CD4-positive, alpha-beta T cell treated with Interleukin-21 for 1 hour (primary cell): ENCODE measurements around the gene LRRN2.
"Not testable (repeated sequence)": the region's sequence is repeated elsewhere in the genome, so short reads cannot be mapped to it uniquely, and the experiment has no call there.

Experiments used
- DNase-seq: peaks from one replicate; pipeline ENCODE4 v3.0.0-alpha.2; 2020

LRRN2 gene

GRCh38 chr1:204685236-204686006, at the start of gene LRRN2:
TSS of gene LRRN2 (minus strand) at chr1:204685738. CDS start at chr1:204619992, 65,746 bp downstream.
- no peak for DNase-seq

- DNase-seq = no peak
These were observed 49.5 kb upstream of the LRRN2 start for GRCh38 chr1:204735042-204735441.

GRCh38 chr1:204733869-204734596, 48.5 kb upstream of the LRRN2 start:
- no peak for DNase-seq

DNA sequence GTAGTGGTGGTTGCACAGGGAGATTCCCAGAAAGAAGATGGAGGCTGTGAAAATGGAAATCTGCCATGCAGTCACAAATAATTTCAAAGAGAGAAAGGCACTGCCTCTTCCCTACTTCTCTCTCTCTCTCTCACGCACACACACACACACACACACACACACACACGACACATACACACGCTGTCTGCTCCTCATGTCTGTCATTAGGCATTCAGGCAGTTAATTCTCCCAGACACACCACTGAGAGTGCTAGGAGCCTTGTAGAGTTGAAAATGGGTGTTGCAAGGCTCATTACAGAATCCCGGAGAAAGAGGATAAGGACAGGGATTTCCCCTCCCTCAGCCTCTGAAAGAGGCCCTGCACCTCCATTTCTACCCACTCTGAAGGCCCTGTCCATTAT, 47.8 kb upstream of the LRRN2 start:
- DNase-seq = no peak

GRCh38 chr1:204731985-204732575, 46.5 kb upstream of the LRRN2 start:
- no peak for DNase-seq

DNA sequence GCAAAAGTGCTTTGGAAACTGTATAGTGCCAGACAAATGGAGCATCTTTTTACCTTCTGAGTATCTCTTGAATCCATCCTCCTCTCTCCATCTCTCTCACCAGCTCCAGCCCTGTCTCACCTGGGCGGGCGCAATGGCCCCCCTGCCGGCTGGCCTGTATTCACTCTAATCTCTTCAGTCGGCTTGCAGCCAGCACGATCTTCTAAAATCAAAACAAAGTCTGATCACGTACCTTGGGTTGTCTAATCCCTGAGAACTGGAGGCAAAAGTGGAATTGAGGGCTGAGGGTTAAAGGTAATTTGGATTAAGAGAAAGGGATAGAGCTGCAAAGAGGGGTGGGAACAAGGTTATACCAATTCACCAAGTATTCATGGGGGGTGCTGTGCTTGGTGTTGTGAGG, 46.0 kb upstream of the LRRN2 start:
- no peak for DNase-seq

- DNase-seq = no peak
These were observed 45.4 kb upstream of the LRRN2 start for GRCh38 chr1:204730826-204731459.

- no peak for DNase-seq
These were observed 44.0 kb upstream of the LRRN2 start for GRCh38 chr1:204729516-204729915.

DNA sequence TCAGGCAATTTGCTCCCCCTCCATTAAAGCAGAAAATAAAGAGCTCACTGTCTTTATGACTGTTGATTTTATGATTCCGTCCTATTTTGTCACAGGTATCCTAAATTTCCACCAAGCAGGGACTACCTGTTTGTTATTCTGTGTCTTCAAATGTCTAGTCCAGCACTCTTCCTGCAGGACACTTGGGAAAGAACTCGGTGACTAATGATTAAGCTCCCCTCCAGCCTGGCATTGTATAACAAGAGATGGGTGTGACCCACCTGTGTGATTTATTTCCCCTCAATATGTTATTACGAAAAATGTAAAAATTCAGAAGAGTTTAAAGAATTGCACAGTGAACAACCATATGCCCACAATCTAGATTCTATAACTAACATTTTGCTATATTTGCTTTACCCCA, 42.9 kb upstream of the LRRN2 start:
- no peak for DNase-seq

GRCh38 chr1:204728045-204728444, 42.5 kb upstream of the LRRN2 start:
- no peak for DNase-seq

GRCh38 chr1:204727438-204727837, 41.9 kb upstream of the LRRN2 start:
- DNase-seq = not testable (repeated sequence)

GRCh38 chr1:204726478-204726877, 40.9 kb upstream of the LRRN2 start:
- DNase-seq = no peak

DNA sequence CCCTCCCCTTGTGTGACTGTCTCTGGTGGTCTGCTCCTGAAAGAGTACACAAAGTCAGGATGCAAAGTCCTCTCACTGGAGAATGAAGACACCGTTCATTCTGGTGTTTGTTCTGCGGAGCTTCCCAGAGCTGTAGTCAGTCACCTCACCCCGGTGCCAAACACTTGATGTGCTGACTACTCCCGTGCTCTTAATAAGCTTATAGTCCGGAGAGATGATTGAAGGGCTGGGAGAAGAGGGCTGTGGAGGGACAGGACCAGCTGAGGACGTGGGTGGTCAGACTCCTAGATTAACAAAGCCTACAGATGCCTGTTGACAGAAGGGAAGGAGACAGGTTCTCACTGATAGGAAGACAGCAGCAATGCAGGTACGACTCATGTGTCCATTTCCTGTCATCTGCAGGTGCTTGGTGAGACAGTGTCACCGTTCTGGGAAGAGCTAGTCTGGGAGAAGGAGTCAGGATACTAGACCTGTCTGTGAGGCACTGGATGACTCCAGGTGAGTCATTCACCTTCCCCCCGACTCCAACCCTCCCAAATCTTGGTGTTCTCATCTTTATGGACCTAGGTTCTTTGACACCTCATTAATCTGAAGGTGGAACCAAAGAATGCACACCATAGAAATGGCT, 40.4 kb upstream of the LRRN2 start:
- no peak for DNase-seq

DNA sequence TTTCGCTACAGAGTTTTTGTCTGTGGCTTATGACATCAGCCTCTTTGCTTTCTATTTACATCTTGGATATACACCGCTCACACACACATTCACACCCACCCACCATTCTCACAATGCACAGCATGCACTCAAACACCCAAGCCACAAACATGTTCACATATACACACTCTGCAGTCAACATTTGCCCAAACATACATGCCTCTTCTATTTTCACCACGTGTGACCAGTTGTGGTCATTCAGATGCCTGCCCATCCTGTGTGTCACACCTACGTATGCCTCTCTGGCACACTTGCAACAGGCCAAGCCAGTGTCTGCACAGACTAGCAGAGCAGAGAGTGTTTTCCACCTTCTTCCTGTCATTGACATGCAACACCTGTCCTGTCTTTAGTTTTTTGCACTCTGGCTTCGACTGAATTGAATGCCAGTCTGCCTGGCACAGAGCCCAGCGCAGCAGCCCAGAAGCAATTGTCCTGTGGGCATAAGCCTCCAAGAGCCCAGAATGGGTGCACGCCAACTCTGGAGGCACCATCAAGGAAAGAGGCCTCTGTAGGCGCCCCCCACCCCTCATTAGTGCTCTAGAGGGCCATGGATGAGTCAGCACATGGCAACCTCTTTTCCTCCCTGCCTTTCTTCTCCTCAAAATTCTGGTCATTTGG, 37.7 kb upstream of the LRRN2 start:
- no peak for DNase-seq

GRCh38 chr1:204721373-204722055, 36.0 kb upstream of the LRRN2 start:
- no peak for DNase-seq

DNA sequence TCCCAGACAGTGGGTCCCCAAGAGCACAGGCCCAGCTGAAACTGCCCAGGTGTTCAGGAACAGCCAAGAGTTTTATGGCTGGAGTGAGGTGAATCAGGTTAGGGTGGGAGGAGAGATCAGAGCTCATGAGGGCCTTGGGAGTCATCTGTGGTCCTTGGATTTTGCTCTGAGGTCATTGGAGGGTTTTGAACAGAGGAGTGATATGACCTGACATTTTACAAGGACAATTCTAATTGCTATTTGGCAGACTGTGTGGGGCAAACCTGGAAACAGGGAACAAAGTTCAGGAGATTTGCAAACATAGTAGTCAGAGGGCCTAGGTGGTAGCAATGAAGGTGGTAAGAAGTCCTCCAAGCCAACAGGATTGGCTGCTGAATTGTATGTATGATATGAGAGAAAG, 31.1 kb upstream of the LRRN2 start:
- no peak for DNase-seq

DNA sequence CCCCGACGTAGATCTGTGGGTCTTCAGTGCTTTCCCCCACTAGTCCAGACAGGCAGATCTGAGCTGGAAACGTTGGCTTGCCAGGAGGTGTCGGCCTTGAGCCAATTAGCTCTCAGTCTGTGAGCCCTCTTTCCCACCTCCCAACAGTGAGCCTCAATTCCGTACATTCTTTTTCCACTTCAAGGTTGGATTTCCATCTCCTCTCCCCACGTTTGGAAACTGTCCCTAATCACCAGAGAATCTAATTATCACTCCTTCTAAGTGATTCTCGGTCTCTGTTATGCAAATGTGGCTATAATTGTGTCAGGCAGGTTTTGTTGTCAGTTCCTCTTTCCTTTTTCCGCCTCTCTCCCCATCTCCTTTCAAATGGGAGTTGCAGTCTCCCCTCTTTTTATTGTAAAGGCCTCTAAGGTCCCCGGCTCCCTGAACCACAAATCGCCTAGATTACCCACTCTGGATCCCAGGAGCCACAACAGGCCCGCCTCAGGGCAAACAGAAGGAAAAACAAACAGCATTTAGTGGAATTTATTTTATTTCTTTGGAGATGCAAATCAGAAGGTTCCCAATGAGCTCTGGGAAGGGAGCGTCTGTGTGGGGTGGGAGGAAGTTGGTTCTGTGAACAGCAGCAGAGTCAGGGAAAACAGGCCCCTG, 29.4 kb upstream of the LRRN2 start:
- no peak for DNase-seq

DNA sequence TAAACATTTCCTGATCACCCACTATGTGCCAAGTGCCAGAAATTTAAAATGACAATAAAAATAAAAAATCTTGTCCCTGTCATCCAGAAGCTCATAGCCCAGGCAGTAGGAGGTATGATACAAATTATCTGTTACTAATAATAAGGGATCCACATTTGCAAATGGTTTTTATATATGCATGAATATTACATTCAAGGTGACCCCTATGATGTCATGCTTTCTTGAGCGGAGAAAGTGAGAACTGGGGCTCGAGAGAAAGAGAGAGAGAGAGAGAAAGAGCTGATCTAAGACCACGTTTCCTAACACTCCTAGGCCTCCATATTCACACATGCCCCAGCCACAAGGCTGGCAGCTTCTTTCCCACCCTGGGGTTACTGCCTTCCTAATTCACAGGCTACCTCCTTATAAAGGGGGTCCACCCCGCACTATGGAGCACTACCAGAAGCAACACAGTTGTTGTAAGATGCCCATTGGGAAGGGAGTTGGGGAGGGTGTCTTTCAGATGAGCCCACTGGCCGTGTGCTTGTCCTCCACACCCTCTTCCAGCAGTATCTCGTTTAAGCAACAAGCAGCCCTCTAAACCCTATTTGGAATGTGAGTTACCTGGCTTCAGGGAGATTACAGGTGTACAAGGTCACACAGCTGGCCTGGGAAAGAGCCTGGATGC, 28.8 kb upstream of the LRRN2 start:
- no peak for DNase-seq

- DNase-seq = no peak
These were observed 28.0 kb upstream of the LRRN2 start for GRCh38 chr1:204713541-204713940.

- no peak for DNase-seq
These were observed 27.3 kb upstream of the LRRN2 start for GRCh38 chr1:204712708-204713430.
